ENCODE data around the gene CDH4.
"Not testable (repeated sequence)": the region's sequence is repeated elsewhere in the genome, so short reads cannot be mapped to it uniquely, and the experiment has no call there.

The CDH4 gene

DNA sequence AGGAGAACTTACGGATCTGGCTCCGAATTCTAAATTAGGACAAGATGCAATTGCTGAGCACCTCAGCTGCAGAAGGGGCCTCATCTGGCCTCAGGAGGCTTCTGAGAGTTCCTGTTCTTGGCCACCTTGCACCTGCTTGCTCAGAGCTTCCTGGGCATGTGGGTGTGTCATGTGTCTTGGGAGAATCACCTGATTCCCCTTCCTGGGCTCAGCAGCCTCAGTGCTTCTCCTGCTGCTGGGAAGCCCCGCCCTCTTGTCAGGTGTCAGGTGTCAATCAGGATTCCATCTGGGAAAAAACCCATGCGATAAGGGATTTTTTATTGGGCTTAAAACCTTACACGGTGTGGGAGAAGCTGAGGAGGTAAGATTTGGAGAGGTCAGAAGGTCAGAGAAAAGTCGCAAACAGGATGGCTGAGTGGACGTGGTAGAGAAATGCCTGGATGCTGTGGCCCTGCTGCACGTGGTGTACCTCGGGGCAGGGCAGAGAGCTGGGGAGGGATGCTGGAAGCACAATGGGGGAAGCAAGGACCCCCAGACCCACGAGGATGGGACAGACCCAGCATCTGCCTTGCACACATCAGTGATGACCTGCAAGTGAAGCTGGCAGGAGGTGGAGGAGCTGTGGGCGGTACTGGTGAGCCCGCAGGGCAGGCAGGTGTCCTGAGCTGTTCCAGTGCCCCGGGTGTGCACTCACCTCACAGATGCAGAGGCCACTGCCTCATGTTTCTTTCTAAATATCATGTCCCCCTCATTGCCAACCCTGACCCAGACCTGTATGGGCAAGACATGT, 170.8 kb downstream of the CDH4 start:
- no peak for ATAC-seq

DNA sequence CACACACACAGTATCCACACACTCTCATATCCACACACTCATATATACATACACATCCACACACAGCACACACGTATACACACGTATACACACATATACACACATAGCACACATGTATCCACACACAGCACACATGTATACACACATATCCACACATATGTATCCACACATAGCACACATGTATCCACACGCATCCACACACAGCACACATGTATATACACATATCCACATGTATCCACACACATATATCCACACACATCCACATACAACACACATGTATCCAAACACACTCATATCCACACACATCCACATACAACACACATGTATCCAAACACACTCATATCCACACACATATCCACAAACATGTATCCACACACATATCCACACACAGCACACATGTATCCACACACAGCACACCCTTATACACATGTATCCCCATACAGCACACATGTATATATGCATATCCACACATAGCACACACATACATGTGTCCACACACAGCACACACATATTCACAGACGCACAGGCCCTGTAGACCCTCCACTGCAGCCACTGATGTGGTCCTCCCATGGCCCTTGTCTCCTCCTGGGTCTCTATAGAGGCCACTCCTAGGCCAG, 172.1 kb downstream of the CDH4 start:
- ATAC-seq: no peak

DNA sequence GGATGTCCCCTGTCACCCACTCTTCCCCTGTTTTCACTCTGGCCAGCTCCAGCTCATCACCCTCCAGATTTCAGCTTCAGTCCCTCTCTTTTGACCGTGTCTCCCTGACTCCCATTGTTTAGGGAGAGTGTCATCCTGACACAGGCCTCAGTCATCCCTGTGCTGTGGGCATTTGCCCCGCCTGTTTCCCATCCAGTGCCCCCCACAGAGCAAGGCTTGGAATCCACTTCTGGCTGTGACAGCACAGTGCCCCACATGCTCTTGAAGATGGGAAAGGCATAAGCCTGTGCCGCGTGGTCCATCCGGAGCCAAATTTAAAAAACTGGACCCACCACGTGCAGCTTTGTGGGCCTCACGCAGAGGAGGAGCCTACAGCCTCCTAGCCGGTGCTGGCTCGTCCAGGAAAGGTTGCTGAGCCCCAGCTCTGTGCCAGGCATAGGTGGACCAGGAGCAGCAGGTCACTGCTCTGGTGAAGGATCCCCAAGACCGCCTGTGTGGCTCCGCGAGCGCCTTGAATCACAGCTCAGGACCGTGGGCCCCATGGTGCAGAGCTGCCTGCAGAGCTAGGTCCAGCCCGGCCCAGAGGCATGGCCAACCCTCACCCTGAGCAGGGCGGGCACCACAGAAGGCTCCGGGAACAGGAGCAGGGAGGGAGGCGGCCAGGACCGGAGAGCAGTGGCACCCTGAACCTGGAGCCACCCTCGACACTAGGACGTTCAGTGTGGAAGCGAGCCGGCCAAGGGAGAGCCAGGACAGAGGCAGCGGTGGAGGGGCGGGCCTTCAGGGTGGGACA, 172.8 kb downstream of the CDH4 start:
- ATAC-seq: no peak

DNA sequence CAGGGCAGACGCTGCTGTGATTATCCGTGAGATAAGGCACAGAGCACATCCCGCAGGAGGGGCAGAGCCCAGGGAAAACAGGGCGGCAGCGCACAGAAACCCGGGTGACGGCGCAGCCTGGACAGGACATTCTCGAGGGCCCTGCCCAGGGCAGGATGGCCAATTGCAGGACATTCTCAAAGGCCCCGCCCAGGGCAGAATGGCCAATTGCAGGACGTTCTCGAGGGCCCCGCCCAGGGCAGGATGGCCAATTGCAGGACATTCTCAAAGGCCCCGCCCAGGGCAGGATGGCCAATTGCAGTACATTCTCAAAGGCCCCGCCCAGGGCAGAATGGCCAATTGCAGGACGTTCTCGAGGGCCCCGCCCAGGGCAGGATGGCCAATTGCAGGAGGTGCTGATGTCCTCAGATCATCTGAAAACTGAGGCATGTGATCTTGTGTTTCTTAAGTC, 173.5 kb downstream of the CDH4 start:
- ATAC-seq: not testable (repeated sequence)

DNA sequence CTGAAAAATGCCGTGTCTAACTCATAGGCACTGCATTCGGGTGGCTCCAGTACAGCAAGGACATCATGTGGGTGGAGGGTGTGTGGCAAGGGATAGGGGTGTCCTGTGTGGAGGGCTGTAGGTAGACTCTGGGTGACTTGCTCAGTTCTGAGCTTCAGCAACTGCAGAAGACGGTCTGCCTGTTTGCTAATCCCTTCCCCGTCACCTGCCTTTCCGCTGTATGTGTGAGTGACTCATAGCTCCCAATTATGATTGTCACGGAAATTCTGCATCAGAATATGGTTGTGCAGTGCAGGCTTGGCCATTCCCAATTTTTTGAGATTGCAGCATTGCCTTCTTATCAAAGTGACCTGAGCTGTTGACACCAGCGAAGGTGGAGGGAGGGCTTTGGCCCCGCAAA, 174.3 kb downstream of the CDH4 start:
- ATAC-seq: no peak

DNA sequence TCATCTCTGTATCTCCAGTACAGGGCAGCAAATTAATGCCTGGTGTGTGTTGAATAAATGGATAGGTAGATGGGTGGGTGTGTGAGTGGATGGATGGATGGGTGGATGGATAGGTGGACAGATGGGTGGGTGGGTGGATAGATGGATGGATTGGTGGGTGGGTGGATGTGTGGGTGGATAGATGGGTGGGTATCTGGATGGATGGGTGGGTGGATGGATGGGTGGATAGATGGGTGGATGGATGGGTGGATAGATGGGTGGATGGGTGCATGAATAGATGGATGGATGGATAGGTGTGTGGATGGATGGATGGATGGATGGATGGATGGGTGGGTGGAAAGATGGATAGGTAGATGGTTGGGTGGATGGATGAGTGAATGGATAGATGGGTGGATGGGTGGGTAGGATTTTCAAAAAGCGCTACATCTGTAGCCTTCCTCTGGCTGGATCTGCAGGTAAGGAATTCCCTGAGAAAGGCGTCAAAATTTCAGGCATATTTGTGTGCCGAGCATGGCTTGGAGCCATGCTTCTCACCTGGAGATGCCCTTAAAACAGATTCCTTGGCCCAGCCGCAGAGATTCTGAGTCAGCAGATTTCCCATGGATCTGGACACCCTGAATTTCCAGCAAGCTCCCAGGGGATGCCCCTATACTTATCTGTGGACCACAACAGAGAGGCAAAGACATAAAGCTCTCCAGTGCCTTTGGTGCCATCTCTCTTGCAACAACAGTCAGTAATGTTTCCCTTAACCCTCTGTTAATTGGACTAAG, 177.6 kb downstream of the CDH4 start:
- no peak for ATAC-seq

DNA sequence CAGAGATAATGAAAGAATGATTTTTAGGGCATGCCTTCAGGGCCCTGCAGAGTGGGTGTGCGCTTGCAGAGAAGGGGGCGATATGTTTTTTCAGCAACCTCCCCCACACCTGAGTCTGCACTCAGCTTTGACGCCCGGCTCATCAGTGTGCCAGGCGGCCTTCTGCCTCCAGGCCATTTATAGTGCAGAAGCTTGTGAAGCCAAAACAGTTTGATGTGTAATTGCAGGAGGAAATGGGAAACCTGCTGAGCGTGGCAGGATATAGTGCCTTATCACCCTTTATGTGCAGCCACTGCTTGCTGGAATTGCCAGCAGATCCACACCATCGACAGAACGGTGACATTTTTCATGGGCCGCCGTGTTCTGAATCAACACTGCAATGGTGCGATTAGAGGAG, 178.2 kb downstream of the CDH4 start:
- ATAC-seq: no peak

DNA sequence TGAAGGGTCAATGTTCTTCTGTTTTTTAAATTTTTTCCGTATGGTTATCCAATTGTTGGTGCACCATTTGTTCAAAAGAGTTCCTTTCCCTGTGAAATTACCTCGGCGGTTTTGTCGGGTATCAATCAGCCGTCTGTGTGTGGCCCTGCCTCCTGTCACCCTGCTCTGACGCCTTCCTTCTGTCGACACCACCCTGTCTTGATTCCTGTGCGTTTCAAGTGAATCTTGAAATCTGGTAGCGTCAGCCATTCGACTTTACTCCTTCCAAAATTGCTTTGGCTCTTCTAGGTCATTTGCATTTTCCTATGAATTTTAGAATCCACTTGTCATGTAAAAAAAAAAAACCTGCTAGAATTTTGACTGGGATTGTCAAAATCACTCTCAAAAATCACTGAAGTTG, 181.1 kb downstream of the CDH4 start:
- ATAC-seq: no peak

DNA sequence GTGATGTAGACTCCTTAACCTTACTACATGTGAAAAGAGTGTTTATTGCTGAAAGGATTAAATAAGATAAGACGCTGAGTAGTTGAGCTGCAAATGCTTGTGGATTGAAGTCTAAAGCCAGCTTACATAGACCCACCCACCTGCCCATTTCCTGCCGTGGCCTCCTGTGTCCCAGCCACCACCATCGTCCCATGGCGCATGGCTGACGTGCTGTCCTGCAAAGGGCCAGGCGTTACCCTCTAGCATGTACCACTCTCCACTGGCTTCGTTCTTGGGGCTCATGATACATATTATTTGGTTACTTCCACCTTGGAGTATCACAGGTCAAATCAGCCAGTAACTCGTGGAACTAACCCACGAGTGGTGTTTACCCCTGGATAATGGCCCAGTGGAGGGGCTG, 181.8 kb downstream of the CDH4 start:
- ATAC-seq: no peak

DNA sequence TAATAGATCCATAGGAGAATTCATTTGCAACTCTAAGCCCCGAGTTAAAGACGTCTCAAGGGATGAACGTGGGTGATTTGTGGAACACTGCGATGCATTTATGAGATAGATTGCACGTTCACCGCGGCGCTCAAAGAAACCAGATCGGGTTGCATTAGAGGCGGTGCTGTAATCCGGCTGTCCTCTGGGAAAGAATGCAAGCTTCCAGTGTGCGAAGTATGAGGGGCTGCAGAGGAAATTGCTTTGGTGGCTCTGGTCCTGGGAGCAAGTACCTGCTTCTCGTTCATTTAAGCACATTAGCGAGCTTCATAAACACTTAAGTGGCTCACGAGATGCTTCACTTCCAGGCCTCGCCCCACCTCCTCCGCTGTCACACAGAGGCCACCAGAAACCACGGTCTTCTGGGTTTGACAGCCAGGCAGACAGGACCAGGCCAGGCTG, 182.3 kb downstream of the CDH4 start:
- ATAC-seq: no peak

DNA sequence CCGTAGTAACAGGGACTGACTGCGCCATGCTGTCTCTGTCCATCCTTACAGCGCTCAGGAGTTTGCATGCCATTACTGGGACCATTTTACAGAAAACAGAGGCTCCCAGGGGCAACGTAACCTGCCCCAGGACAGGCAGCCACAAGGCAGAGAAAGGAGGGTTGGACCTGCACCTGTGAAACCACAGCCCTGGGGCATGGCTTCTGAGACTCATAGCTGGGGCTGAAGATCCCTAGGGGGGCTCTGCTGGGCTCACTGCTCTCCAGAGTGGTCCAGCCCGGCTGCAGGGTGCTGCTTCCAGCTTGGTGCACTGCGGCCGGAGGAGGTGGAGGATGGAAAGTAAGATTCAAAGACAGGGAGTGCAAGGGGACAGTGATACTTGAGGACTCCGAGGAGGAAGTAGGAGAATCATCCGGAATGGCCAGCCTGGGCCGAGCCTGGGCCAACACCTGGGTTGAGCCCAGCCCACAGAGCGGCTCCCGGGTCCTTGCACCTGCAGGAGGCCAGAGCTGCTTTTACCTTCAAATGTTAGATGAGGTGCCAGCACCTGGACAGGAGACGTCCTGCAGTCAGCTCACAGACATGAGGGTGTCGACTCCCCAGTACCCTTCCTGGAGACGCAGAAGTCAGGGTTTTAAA, 183.2 kb downstream of the CDH4 start:
- no peak for ATAC-seq

DNA sequence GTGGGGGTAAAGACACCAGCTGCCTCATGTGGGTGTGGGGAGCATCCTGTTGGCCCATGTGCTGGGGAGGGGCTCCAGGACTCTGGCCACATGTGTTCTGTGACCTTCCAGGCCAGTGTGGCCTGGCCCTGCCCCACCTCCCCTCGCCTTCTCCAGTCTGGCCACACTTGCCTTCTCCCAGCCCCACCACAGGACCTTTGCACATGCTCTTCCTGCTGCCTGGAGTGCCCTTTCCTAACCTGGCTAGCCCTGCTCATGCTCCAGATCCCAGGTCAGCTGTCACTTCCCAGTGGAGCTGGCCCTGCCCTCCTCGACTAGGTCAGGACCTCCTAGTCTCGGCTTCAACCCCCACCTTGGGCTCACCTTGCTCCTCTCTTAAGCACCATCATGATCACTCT, 183.8 kb downstream of the CDH4 start:
- no peak for ATAC-seq

DNA sequence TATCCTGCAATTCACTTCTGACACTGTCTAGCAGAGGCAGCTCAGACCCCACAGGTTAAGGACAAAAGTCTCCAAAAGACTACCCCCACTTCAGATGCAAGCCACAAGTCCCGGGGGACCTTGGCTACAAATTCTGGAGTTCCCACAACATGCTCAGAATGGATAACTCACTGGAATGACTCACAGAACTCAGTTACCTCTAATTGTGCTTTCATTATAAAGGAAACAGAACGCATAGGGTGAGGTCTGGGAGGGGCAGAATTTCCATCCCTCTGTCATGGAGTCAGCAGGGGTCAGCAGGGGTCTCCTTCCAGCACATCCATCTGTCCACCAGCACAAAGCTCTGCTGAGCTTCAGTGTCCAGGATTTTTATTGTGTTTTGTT, 184.2 kb downstream of the CDH4 start:
- no peak for ATAC-seq

DNA sequence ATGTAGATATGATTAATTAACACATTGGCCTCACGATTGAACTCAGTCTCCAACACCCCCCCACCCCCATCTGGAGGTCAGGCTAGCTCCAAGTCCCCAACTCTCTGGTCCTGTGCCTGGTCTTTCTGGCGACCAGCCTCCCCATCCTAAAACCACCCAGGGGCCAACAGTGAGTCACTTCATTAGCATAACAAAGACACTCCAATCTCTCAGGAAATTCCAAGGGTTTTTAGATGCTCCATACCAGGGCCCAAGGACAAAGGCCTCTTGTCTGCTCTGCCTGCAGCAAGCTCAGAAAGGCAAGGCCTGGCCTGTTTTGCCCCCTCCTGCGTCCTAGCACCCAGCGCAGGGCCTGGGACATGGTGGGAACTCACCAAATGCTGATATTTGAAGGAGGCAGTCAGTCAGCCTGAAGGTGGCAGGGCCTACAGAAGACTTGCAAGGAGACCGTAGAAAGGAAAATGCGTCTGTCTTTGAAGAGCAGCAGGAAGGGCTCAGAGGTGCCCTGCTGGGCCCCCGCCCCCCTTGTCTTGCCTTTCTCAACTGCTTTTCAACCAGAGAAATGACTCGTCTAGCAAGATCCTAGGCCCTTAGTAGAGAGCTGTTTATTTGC, 184.7 kb downstream of the CDH4 start:
- no peak for ATAC-seq

DNA sequence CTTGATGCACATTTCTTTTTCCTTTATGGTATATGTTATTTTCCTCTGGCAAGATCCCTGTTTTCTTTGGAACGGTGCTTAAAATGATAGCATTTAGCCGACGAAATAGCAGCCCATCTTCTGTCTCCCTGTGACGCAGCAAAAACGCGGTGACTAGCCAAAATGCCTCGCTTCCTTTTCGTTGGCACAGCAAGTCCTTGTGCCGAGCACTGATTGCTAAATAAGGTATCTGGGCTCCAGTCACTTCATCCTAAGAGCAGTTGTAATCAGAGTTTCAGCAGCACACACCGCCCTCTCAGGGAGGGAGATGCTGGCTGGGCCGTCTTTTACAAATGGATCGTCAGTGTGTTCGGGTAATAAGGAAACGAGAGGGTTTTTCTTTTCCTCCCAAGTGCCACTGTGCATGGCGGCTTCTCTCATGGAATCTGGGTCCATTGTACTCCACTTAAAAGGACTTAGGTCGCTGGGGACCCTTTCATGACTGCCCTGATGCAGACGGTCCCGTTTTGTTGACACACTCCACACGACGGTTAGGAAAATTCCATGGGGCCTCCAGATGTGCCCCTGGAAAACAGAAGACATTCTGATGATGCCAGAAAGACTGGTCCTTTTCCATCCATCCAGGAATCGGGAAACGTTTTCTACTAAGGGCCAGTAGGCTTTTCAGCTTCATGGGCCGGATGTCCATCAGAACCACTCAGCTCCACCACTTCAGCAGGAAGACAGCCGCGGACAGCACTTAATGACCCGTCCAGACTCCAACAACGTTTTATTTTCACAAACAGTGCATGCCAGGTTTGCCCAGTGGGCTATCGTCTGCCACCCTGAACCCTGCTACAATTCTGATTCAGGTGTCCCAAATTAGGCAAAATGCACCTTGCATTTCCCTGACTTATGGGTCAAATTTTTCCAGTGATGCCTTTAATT, 185.5 kb downstream of the CDH4 start:
- ATAC-seq: no peak

DNA sequence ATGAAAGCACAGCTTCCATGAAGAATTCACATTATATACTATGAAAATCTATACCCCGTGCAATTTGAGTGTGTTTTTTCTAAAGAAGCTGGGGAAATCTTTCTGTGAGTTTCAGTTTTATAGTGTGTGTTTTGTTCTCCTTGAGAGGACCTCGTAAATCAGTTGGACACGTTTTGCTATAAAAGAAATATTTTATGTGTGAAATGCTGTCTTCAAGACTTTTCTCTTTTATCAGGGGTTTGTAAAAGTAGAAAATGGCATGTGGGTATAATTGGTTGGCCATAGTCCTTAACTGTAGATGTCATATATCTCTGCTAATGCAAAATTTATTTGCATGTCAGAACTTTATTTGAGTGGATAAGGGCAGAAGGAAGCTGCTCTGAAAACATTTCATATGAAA, 186.2 kb downstream of the CDH4 start:
- no peak for ATAC-seq

DNA sequence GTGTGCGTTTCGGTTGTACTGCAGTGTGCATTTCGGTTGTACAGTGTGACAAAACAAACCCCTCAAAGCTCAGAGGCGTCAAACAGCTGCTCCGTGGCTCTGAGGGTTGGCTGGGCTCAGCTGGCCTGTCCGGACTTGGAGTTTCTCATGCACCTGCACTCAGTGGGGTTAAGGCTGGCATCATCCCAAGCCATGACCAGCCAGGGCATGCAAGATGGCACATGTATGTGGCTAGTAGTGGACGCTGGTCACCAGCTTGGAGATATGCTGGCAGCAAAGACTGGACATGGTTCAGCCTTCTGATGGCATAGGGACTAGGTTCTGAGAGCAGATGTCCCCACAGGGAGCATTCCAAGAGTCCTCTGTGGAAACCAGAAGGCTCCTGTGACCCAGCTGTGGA, 187.2 kb downstream of the CDH4 start:
- ATAC-seq: no peak

DNA sequence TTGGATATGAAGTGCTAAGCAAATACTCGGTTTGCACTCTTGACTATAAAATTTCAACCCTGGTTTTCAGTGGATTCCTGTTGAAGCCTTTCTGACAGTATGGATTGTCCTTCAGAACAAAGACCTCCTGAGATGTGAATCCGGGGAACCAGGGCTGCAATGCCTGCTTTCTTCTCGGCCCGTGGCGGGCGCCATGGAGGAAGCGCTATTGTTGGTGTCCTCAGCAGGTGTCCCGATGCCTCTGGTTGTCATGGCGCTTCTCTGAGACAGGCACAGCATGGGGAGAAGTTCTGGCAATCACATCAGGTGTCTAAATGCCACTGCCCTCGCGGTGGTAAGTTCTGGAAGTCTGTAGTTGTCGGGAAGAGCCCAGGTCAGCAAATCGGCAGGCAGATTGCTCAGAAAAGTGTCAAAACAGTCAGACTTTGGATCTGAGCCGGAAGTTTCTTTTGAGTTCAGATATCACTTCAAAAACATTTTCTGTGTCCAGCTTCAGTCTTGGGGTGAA, 188.5 kb downstream of the CDH4 start:
- ATAC-seq: no peak

DNA sequence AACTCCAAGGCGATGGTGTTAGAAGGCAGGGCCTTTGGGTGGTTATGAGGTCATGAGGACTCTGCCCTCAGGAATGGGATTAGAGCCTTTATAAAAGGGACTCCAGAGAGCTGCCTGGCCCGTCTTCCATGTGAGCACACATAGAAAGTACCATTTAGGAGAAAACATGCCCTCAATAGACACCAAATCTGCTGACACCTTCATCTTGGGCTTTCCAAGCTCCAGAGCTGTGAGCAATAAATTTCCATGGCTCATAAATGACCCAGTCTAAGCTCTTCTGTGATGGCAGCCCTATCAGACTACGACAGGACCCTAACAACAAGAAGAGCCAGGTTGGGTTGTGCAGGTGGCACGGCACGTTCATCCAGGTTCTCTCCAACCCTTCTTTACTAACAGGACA, 189.5 kb downstream of the CDH4 start:
- ATAC-seq: no peak

DNA sequence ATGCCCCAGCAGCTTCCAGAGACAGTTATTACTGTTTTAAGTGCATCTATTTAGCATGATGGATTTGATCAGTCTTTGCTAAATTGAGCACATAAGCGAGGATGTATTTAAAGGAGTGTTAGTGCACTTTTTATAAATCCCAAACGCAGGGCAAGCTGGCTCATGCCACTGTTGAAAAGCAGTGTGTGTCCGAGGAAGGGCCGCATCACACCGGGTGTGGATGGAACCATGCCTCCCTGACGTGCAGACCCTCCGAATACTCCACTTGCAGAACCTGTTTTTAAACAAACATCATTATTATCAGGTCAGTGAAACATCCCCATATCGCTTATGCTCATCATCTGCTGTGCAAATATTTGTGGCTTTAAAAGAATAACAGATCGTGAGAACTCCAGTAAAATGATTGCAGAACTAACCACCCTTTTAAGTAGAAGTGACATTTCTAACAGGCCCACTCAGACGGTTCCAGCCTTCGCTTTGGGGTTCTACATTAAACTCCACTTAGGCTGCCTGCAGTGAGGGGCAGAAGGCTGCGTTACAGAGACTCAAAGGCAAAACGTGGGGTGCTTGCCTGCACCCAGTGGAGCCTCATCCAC, 190.1 kb downstream of the CDH4 start:
- ATAC-seq: no peak
